ENCODE measurements around the gene TCIRG1. TPM values are rescaled to one million over a fixed set of nuclear protein-coding genes. Genes with fewer than 3 reads are reported as not detected.

The TCIRG1 gene
- total and polyA plus RNA-seq, 2 of the 13 experiments (the other 11 are each of a cell fraction or from before 2014, with no cell fraction given): 48.0 to 69.6 TPM

DNA sequence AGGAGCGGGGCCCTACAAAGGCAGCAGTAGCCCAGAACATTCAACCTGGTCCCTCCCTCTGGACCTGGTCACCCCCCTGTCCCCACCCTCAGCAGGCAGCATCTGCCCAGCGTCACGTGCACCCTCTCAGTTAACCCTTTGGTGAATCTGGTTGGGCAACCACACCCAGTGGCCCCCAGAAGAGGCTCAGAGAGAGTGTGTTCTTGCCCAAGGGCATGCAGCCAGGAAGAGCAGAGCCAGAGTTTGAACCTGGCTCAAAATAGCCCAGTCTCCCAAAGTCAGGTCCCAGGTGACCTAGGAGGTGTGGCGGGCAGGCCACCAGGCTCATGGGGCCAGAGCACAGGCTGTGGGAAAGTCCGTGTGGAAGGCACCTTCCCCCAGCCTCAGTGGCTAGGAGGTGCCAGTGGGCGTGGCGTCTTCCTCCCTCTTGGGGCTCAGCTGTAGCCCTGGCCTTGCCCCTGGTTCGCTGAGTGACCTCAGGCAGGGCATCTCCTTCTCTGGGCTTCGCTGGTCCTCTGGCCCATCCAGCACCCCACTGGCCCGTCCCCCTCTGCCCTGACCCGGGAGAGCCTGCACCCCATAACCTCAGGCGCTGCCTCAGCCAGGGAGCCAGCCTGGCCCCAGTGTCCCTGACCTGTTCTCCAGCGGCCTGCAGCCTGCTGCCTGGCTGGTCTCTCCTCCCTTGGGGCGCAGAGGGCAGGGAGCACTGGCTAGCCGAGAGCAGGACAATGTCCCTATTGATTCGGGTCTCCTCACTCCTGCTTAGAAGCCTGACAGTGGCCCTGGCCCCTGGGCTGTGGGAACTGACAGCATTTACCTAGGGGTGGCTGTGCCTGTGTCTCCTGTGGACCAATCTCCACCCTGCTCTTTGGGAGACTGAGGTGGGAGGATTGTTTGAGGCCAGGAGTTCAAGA is 21.7 kb upstream of the TCIRG1 start (continued):
- TF ChIP-seq, protein P1, sequence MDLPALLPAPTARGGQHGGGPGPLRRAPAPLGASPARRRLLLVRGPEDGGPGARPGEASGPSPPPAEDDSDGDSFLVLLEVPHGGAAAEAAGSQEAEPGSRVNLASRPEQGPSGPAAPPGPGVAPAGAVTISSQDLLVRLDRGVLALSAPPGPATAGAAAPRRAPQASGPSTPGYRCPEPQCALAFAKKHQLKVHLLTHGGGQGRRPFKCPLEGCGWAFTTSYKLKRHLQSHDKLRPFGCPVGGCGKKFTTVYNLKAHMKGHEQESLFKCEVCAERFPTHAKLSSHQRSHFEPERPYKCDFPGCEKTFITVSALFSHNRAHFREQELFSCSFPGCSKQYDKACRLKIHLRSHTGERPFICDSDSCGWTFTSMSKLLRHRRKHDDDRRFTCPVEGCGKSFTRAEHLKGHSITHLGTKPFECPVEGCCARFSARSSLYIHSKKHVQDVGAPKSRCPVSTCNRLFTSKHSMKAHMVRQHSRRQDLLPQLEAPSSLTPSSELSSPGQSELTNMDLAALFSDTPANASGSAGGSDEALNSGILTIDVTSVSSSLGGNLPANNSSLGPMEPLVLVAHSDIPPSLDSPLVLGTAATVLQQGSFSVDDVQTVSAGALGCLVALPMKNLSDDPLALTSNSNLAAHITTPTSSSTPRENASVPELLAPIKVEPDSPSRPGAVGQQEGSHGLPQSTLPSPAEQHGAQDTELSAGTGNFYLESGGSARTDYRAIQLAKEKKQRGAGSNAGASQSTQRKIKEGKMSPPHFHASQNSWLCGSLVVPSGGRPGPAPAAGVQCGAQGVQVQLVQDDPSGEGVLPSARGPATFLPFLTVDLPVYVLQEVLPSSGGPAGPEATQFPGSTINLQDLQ (CRISPR knock-in tag; IDR thresholded peaks at IDR 0.05): no peak; the same call in 1 of the 2 replicates
- TF ChIP-seq SPEN (CRISPR knock-in tag; IDR thresholded peaks at IDR 0.05; ENCODE audit: low read depth) (peak; percentile 74), HOXA3 (CRISPR knock-in tag; IDR thresholded peaks at IDR 0.05) (peak; percentile 79), ZNF550 (CRISPR knock-in tag; IDR thresholded peaks at IDR 0.05; ENCODE audit: borderline replicate concordance) (peak; percentile 96; the same call in 1 of the 2 replicates), STAT5B (CRISPR knock-in tag; IDR thresholded peaks at IDR 0.05) (no peak), ZSCAN30 (CRISPR knock-in tag; IDR thresholded peaks at IDR 0.05) (peak; percentile 27; the same call in 1 of the 2 replicates), KDM6A (CRISPR knock-in tag; IDR thresholded peaks at IDR 0.05; ENCODE audit: low read depth) (peak; percentile 49; the same call in 1 of the 2 replicates), ZNF501 (CRISPR knock-in tag; IDR thresholded peaks at IDR 0.05) (peak; percentile 73; the same call in 1 of the 2 replicates), SIX4 (CRISPR knock-in tag; IDR thresholded peaks at IDR 0.05) (0 out of 2 replicates have a peak, but pooled peaks have one; percentile 33), JUN (CRISPR knock-in tag; IDR thresholded peaks at IDR 0.05) (no peak), ZMYM3 (CRISPR knock-in tag; IDR thresholded peaks at IDR 0.05) (peak; percentile 86), ZNF768 (CRISPR knock-in tag; IDR thresholded peaks at IDR 0.05) (peak; percentile 96), RORA (CRISPR knock-in tag; IDR thresholded peaks at IDR 0.05) (no peak), ZNF616 (CRISPR knock-in tag; IDR thresholded peaks at IDR 0.05; ENCODE audit: low read depth) (peak; percentile 79; the same call in 1 of the 2 replicates), ARNTL (CRISPR knock-in tag; IDR thresholded peaks at IDR 0.05) (peak; percentile 88), PHF21A (CRISPR knock-in tag; IDR thresholded peaks at IDR 0.05) (peak; percentile 97), ZKSCAN5 (CRISPR knock-in tag; IDR thresholded peaks at IDR 0.05) (no peak), ZNF713 (CRISPR knock-in tag; IDR thresholded peaks at IDR 0.05) (no peak)
- TF ChIP-seq, protein P2, sequence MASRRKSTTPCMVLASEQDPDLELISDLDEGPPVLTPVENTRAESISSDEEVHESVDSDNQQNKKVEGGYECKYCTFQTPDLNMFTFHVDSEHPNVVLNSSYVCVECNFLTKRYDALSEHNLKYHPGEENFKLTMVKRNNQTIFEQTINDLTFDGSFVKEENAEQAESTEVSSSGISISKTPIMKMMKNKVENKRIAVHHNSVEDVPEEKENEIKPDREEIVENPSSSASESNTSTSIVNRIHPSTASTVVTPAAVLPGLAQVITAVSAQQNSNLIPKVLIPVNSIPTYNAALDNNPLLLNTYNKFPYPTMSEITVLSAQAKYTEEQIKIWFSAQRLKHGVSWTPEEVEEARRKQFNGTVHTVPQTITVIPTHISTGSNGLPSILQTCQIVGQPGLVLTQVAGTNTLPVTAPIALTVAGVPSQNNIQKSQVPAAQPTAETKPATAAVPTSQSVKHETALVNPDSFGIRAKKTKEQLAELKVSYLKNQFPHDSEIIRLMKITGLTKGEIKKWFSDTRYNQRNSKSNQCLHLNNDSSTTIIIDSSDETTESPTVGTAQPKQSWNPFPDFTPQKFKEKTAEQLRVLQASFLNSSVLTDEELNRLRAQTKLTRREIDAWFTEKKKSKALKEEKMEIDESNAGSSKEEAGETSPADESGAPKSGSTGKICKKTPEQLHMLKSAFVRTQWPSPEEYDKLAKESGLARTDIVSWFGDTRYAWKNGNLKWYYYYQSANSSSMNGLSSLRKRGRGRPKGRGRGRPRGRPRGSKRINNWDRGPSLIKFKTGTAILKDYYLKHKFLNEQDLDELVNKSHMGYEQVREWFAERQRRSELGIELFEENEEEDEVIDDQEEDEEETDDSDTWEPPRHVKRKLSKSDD (CRISPR knock-in tag; IDR thresholded peaks at IDR 0.05; ENCODE audit: low read depth): 0 out of 2 replicates have a peak, but pooled peaks have one; percentile 26
- TF ChIP-seq, protein P3, sequence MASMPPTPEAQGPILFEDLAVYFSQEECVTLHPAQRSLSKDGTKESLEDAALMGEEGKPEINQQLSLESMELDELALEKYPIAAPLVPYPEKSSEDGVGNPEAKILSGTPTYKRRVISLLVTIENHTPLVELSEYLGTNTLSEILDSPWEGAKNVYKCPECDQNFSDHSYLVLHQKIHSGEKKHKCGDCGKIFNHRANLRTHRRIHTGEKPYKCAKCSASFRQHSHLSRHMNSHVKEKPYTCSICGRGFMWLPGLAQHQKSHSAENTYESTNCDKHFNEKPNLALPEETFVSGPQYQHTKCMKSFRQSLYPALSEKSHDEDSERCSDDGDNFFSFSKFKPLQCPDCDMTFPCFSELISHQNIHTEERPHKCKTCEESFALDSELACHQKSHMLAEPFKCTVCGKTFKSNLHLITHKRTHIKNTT (CRISPR knock-in tag; IDR thresholded peaks at IDR 0.05): no peak
- TF ChIP-seq, protein P4, sequence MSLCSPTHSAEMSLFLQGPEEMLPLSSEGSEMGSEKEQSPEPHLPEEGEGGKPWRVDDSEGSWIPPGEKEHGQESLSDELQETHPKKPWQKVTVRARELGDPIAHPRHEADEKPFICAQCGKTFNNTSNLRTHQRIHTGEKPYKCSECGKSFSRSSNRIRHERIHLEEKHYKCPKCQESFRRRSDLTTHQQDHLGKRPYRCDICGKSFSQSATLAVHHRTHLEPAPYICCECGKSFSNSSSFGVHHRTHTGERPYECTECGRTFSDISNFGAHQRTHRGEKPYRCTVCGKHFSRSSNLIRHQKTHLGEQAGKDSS (CRISPR knock-in tag; IDR thresholded peaks at IDR 0.05; ENCODE audit: borderline replicate concordance, low read depth): peak; percentile 98
- TF ChIP-seq, protein P5, sequence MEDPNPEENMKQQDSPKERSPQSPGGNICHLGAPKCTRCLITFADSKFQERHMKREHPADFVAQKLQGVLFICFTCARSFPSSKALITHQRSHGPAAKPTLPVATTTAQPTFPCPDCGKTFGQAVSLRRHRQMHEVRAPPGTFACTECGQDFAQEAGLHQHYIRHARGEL (CRISPR knock-in tag; IDR thresholded peaks at IDR 0.05): 0 out of 2 replicates have a peak, but pooled peaks have one; percentile 44

Measured in HepG2 (cell line).